NT2/D1 (cell line): Measurements from ENCODE around the gene ATP6AP1.

Source experiments
- DNase-seq: peaks from one replicate; pipeline ENCODE4 v3.0.0-alpha.2; 2011; ENCODE audit warnings: low read depth, low spot score
- H3K27me3 ChIP-seq: 2 replicates; pipeline ENCODE4 v1.6.0; 2011; ENCODE audit warnings: mild to moderate bottlenecking; ENCODE audit not compliant: insufficient read length, insufficient read depth
- H3K36me3 ChIP-seq: 2 replicates; pipeline ENCODE4 v1.6.1; 2011; ENCODE audit warnings: mild to moderate bottlenecking, low read length, mixed read lengths; ENCODE audit not compliant: insufficient read depth, insufficient read length
- H3K4me1 ChIP-seq: 2 replicates; pipeline ENCODE4 v1.5.1; 2011; ENCODE audit not compliant: insufficient read depth, insufficient read length
- H3K4me3 ChIP-seq: 2 replicates; pipeline ENCODE4 v1.5.1; 2011; ENCODE audit warnings: low read depth; ENCODE audit not compliant: insufficient read length
- H3K9ac ChIP-seq: 2 replicates; pipeline ENCODE4 v1.6.0; 2011; ENCODE audit warnings: low read depth; ENCODE audit not compliant: insufficient read length
- H3K9me3 ChIP-seq: 2 replicates; pipeline ENCODE4 v1.5.1; 2011; ENCODE audit warnings: mild to moderate bottlenecking, low read length; ENCODE audit not compliant: insufficient read depth
- SUZ12 ChIP-seq: IDR thresholded peaks from 2 replicates; pipeline ENCODE4 v1.6.1; 2011; ENCODE audit not compliant: insufficient read length, insufficient read depth; ENCODE audit errors: extremely low read depth
- YY1 ChIP-seq: IDR thresholded peaks from 2 replicates; pipeline ENCODE4 v1.6.1; 2011; ENCODE audit not compliant: insufficient read length, insufficient read depth
- ZNF274 ChIP-seq: IDR thresholded peaks from 2 replicates; pipeline ENCODE4 v1.6.1; 2011; ENCODE audit warnings: mild to moderate bottlenecking, low read depth, low read length

ATP6AP1 gene

DNA sequence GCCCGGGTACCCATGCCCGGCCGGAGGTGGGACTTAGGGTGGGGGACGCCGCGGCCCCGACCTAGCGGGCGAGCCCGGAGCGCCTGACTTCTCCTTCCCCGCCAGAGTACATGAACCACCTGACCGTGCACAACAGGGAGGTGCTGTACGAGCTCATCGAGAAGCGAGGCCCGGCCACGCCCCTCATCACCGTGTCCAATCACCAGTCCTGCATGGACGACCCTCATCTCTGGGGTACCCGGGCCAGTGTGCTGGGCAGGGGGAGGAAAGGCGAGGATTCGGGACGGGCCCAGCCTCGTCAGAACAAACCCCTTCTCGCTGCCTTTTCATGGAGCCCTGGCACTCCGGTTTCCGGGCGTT, 16.5 kb upstream of the ATP6AP1 start:
- Histone ChIP-seq H3K9ac (peak overlapping the region; percentile 76), H3K27me3 (no peaks in the 10 kb centered on the region), H3K4me1 (peaks cover 1% of the 10 kb centered on the region), H3K36me3 (peaks cover 6% of the 10 kb centered on the region), H3K9me3 (no peaks in the 10 kb centered on the region), H3K4me3 (peak overlapping the region; percentile 50)
- no peak for TF ChIP-seq SUZ12
- no peak for TF ChIP-seq ZNF274
- no peak for TF ChIP-seq YY1
- DNase-seq = no peak

DNA sequence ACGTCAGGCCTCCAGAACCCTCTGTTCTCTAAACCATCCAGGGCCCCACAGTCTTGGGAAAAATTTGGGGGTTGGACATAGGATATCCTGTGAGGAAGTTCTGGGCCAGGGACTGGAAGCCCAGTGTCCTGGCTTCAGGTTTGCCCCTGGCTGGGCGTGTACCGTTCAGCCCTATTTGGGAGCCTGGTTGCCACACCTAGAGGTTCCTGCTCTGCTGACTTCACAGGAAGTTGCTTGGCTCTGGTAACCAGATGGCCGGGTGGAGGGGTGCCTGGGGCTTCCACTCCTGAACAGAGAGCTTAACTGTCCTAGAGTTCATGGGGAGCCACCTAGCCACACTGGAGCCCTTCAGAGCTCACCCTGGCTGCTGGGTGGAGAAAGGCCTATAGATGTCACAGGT, 16.0 kb upstream of the ATP6AP1 start:
- TF ChIP-seq YY1 (no peak), SUZ12 (no peak), ZNF274 (no peak)
- Histone ChIP-seq H3K4me3 (no peak overlapping the region), H3K4me1 (peaks cover 1% of the 10 kb centered on the region), H3K36me3 (peaks cover 6% of the 10 kb centered on the region), H3K9me3 (no peaks in the 10 kb centered on the region), H3K27me3 (no peaks in the 10 kb centered on the region), H3K9ac (no peak overlapping the region)
- DNase-seq = no peak

DNA sequence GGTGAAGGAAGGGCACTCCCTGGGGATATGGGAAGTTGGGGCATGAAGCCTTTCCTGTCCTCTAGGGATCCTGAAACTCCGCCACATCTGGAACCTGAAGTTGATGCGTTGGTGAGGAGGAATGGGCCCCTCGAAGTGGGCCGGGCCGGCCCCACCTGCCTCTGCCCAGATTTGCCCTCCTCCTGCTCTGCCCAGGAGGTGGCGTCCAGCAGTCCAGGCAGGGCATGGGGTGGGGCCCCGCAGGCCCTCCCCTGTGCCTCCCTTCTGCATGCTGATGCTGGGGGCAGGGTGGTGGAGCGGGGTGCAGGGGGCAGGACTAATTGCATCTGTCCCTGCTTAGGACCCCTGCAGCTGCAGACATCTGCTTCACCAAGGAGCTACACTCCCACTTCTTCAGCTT, 15.3 kb upstream of the ATP6AP1 start:
- Histone ChIP-seq H3K36me3 (peaks cover 6% of the 10 kb centered on the region), H3K9ac (no peak overlapping the region), H3K27me3 (no peaks in the 10 kb centered on the region), H3K4me1 (peaks cover 1% of the 10 kb centered on the region), H3K4me3 (no peak overlapping the region), H3K9me3 (no peaks in the 10 kb centered on the region)
- DNase-seq = no peak
- TF ChIP-seq ZNF274 (no peak), YY1 (no peak), SUZ12 (no peak)

GRCh38 chrX:154417157-154417556, 11.3 kb upstream of the ATP6AP1 start:
- no peak overlapping the region for H3K4me3 ChIP-seq

GRCh38 chrX:154419189-154419588, 9.3 kb upstream of the ATP6AP1 start:
- Histone ChIP-seq H3K36me3 (no peaks in the 10 kb centered on the region), H3K4me3 (no peak overlapping the region), H3K9ac (no peak overlapping the region), H3K4me1 (no peaks in the 10 kb centered on the region), H3K27me3 (no peaks in the 10 kb centered on the region), H3K9me3 (no peaks in the 10 kb centered on the region)
- no peak for DNase-seq
- no peak for TF ChIP-seq ZNF274
- no peak for TF ChIP-seq YY1
- no peak for TF ChIP-seq SUZ12

More at GRCh38 chrX:154417157-154417556, 11.3 kb upstream of the ATP6AP1 start:
- no peaks in the 10 kb centered on the region for H3K27me3 ChIP-seq
- H3K9ac ChIP-seq = no peak overlapping the region
- H3K36me3 ChIP-seq = peaks cover 6% of the 10 kb centered on the region
- no peak for DNase-seq
- TF ChIP-seq YY1 (no peak), SUZ12 (no peak), ZNF274 (no peak)
- no peaks in the 10 kb centered on the region for H3K4me1 ChIP-seq
- no peaks in the 10 kb centered on the region for H3K9me3 ChIP-seq

DNA sequence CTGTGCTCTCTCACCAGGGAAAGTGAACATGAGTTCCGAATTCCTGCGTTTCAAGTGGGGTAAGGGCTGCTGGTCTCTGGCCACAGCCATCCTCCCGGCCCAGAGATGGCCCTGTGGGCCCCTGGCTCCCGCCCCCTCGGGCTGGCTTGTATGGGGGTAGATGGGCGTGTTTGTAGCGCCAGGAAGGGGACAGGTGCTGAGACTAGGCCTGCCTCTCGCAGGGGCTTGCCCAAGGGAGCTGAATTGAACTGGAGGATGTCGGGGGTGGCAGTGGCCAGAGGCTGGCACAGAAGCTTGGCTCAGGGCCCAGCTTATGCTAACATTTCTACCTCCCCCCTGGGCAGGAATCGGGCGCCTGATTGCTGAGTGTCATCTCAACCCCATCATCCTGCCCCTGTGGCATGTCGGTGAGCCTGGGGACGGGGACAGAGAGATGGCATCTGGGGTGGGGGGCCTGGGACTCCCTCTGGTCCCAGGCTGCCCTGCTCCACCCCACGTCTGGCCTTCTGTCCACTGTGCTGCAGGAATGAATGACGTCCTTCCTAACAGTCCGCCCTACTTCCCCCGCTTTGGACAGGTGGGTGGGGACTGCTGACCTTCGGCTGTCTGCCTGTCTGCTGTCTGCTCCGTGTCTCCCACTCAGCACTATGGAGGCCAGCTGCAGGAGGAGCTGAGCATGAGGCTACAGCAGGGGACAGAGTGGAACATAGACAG, 8.6 kb upstream of the ATP6AP1 start:
- no peak for DNase-seq
- TF ChIP-seq YY1 (no peak), ZNF274 (no peak), SUZ12 (no peak)
- no peak overlapping the region for H3K4me3 ChIP-seq
- H3K9ac ChIP-seq = no peak overlapping the region
- H3K36me3 ChIP-seq = no peaks in the 10 kb centered on the region
- H3K27me3 ChIP-seq = no peaks in the 10 kb centered on the region
- no peaks in the 10 kb centered on the region for H3K9me3 ChIP-seq
- no peaks in the 10 kb centered on the region for H3K4me1 ChIP-seq

GRCh38 chrX:154420402-154420756, 8.1 kb upstream of the ATP6AP1 start:
- no peaks in the 10 kb centered on the region for H3K4me1 ChIP-seq

More at GRCh38 chrX:154420402-154420756, 8.1 kb upstream of the ATP6AP1 start:
- Histone ChIP-seq H3K9ac (no peak overlapping the region), H3K4me3 (no peak overlapping the region), H3K9me3 (no peaks in the 10 kb centered on the region), H3K36me3 (no peaks in the 10 kb centered on the region), H3K27me3 (no peaks in the 10 kb centered on the region)
- DNase-seq = no peak
- TF ChIP-seq YY1 = no peak
- no peak for TF ChIP-seq SUZ12
- TF ChIP-seq ZNF274 = no peak
